Astrocyte (in vitro differentiated cells and primary cell): ENCODE measurements around the gene CHRNB4.

Experiments
- CTCF ChIP-seq: IDR thresholded peaks from 2 replicates; pipeline ENCODE4 v1.5.1; 2011; ENCODE audit warnings: low read depth, mild to moderate bottlenecking, inconsistent platforms, low read length, moderate library complexity; ENCODE audit not compliant: insufficient read depth
- EZH2 ChIP-seq: IDR thresholded peaks from 2 replicates; pipeline ENCODE4 v1.6.1; 2012; ENCODE audit warnings: mild to moderate bottlenecking, low read length, inconsistent platforms; ENCODE audit not compliant: insufficient read depth

- TF ChIP-seq CTCF (no peak), EZH2 (no peak)
Measured at GRCh38 chr15:78634210-78635145, 6.5 kb downstream of the CHRNB4 start.
